HCT116 (cell line): ENCODE results near the gene IL10.

Experiments used
- ELF1 ChIP-seq: IDR thresholded peaks from 2 replicates; pipeline ENCODE4 v1.6.1; 2012; ENCODE audit warnings: low read depth, borderline replicate concordance
- EZH2 ChIP-seq: fragments of 200-600 bp; sonication (generic); IDR thresholded peaks from 2 replicates; pipeline ENCODE4 v1.6.1; 2017; ENCODE audit warnings: antibody characterized with exemption, mixed run types
- MAX ChIP-seq: IDR thresholded peaks from 2 replicates; pipeline ENCODE4 v1.6.1; 2012
- POLR2A ChIP-seq: IDR thresholded peaks from 2 replicates; pipeline ENCODE4 v1.7.0; 2011; ENCODE audit warnings: borderline replicate concordance; ENCODE audit not compliant: insufficient read depth, insufficient read length; ENCODE audit errors: extremely low read depth
- POLR2AphosphoS5 ChIP-seq: IDR thresholded peaks from 2 replicates; pipeline ENCODE4 v1.6.1; 2011; ENCODE audit warnings: mild to moderate bottlenecking, low read depth, low read length, moderate library complexity
- RAD21 ChIP-seq: IDR thresholded peaks from 2 replicates; pipeline ENCODE4 v1.6.1; 2012; ENCODE audit warnings: low read depth, mild to moderate bottlenecking
- SP1 ChIP-seq: IDR thresholded peaks from 2 replicates; pipeline ENCODE4 v1.6.1; 2012; ENCODE audit warnings: low read depth
- TCF7L2 ChIP-seq: IDR thresholded peaks from 2 replicates; pipeline ENCODE4 v1.7.0; 2011; ENCODE audit warnings: borderline replicate concordance, inconsistent platforms; ENCODE audit not compliant: insufficient read depth, insufficient read length; ENCODE audit errors: extremely low read depth
- YY1 ChIP-seq: IDR thresholded peaks from 2 replicates; pipeline ENCODE4 v1.6.1; 2011; ENCODE audit warnings: low read length, low read depth, moderate library complexity, mild to moderate bottlenecking; ENCODE audit not compliant: insufficient replicate concordance; ENCODE audit errors: extremely low read depth
- TF ChIP-seq, protein P1 (sequence below), 3 experiments: fragments of 200-600 bp in 1 of 3; sonication (generic) in 1 of 3; IDR thresholded peaks in 2 of 3; conservative IDR thresholded peaks in 1 of 3; 2 replicates each; pipeline ENCODE4 v1.5.1; 2012 to 2017; ENCODE audit warnings: low read depth in 2 of 3, low read length in 2 of 3, antibody characterized with exemption in 1 of 3, borderline replicate concordance in 1 of 3, control low read depth in 1 of 3, mild to moderate bottlenecking in 1 of 3, mixed read lengths in 1 of 3, mixed run types in 1 of 3, moderate library complexity in 1 of 3; ENCODE audit not compliant: insufficient read depth in 1 of 3
- TF ChIP-seq, protein P2 (sequence below): IDR thresholded peaks from 2 replicates; pipeline ENCODE4 v1.6.1; 2012; ENCODE audit warnings: low read depth

DNA sequence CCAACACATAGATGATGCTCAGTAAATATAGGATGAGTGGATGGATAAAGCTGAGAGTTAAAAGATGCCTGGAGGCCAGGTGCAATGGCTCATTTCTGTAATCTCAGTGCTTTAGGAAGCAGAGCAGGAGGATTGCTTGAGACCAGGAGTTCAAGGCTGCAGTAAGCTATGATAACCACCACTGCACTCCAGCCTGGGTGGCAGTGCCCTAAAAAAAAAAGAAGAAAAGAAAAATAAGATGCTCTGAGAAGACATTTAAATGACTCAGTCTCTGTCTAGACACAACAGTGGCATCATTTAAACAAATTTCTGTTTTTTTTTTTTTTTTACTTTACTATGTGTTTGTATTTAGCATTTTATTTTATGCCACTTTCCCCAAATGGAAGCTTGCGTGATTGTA is 27.0 kb downstream of the IL10 start:
- TF ChIP-seq RAD21, result no peak
- TF ChIP-seq, protein P1, sequence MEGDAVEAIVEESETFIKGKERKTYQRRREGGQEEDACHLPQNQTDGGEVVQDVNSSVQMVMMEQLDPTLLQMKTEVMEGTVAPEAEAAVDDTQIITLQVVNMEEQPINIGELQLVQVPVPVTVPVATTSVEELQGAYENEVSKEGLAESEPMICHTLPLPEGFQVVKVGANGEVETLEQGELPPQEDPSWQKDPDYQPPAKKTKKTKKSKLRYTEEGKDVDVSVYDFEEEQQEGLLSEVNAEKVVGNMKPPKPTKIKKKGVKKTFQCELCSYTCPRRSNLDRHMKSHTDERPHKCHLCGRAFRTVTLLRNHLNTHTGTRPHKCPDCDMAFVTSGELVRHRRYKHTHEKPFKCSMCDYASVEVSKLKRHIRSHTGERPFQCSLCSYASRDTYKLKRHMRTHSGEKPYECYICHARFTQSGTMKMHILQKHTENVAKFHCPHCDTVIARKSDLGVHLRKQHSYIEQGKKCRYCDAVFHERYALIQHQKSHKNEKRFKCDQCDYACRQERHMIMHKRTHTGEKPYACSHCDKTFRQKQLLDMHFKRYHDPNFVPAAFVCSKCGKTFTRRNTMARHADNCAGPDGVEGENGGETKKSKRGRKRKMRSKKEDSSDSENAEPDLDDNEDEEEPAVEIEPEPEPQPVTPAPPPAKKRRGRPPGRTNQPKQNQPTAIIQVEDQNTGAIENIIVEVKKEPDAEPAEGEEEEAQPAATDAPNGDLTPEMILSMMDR (IDR thresholded peaks at IDR 0.05 in 2 of 3, conservative IDR thresholded peaks at IDR 0.05 in 1 of 3; ENCODE audit: borderline replicate concordance in 1 of 3, insufficient read depth in 1 of 3, low read depth in 2 of 3, low read length in 2 of 3), result no peak
- no peak for TF ChIP-seq TCF7L2
- no peak for TF ChIP-seq POLR2A
- TF ChIP-seq EZH2, result no peak
- TF ChIP-seq YY1, result no peak
- no peak for TF ChIP-seq SP1
- TF ChIP-seq, protein P2, sequence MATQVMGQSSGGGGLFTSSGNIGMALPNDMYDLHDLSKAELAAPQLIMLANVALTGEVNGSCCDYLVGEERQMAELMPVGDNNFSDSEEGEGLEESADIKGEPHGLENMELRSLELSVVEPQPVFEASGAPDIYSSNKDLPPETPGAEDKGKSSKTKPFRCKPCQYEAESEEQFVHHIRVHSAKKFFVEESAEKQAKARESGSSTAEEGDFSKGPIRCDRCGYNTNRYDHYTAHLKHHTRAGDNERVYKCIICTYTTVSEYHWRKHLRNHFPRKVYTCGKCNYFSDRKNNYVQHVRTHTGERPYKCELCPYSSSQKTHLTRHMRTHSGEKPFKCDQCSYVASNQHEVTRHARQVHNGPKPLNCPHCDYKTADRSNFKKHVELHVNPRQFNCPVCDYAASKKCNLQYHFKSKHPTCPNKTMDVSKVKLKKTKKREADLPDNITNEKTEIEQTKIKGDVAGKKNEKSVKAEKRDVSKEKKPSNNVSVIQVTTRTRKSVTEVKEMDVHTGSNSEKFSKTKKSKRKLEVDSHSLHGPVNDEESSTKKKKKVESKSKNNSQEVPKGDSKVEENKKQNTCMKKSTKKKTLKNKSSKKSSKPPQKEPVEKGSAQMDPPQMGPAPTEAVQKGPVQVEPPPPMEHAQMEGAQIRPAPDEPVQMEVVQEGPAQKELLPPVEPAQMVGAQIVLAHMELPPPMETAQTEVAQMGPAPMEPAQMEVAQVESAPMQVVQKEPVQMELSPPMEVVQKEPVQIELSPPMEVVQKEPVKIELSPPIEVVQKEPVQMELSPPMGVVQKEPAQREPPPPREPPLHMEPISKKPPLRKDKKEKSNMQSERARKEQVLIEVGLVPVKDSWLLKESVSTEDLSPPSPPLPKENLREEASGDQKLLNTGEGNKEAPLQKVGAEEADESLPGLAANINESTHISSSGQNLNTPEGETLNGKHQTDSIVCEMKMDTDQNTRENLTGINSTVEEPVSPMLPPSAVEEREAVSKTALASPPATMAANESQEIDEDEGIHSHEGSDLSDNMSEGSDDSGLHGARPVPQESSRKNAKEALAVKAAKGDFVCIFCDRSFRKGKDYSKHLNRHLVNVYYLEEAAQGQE, result no peak
- TF ChIP-seq POLR2AphosphoS5, result no peak
- no peak for TF ChIP-seq ELF1
- TF ChIP-seq MAX, result no peak
